ENCODE results near the gene ARSD. TPM values are rescaled to one million over a fixed set of nuclear protein-coding genes. Genes with fewer than 3 reads are reported as not detected.

The ARSD gene
- total RNA-seq, 1 donor from 2014 or later: 7.3 TPM

DNA sequence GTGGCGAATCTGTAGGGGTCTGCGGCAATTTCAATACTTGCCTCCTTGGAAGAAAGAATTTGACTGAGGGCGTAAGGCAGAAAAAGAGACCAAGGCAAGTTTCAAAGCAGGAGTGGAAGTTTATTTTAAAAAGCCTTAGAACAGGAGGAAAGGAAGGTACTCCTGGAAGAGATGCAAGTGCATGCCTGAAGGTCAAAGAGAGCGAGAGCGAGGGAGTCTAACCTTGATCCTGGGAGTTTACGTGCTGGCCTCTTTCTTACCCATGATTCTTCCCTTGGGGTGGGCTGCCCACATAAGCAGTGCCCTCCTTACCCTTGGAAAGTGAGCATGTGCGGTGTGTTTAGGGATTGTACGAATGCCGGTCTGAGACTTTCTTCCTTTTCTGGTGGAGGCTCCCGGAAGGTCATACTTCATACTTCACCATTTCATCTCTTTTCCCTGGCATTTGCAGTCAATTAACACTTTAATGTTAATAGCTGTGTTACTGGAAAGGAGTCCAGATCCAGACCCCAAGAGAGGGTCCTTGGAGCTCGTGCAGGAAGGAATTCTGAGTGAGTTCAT lies 40.0 kb downstream of the ARSD start:
- no peaks in the 10 kb centered on the region for H3K36me3 Mint-ChIP-seq (ENCODE audit: low read depth, unreplicated experiment)
- no peak overlapping the region for H3K27ac ChIP-seq (ENCODE audit: low read depth, low read length)
- TF ChIP-seq, protein P1, sequence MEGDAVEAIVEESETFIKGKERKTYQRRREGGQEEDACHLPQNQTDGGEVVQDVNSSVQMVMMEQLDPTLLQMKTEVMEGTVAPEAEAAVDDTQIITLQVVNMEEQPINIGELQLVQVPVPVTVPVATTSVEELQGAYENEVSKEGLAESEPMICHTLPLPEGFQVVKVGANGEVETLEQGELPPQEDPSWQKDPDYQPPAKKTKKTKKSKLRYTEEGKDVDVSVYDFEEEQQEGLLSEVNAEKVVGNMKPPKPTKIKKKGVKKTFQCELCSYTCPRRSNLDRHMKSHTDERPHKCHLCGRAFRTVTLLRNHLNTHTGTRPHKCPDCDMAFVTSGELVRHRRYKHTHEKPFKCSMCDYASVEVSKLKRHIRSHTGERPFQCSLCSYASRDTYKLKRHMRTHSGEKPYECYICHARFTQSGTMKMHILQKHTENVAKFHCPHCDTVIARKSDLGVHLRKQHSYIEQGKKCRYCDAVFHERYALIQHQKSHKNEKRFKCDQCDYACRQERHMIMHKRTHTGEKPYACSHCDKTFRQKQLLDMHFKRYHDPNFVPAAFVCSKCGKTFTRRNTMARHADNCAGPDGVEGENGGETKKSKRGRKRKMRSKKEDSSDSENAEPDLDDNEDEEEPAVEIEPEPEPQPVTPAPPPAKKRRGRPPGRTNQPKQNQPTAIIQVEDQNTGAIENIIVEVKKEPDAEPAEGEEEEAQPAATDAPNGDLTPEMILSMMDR (IDR thresholded peaks at IDR 0.05; ENCODE audit: insufficient read depth, low read depth, low read length): no peak
- no peak for TF ChIP-seq EZH2 (IDR thresholded peaks at IDR 0.05; ENCODE audit: insufficient read depth, low read length)
- no peaks in the 10 kb centered on the region for H3K4me1 Mint-ChIP-seq (ENCODE audit: low read depth, unreplicated experiment)
- H3K4me3 ChIP-seq (ENCODE audit: insufficient read depth, low read depth, low read length): peak overlapping the region; percentile 39
- peak overlapping the region; percentile 23 for H3K9ac ChIP-seq (ENCODE audit: low read length)
- H3K79me2 ChIP-seq (ENCODE audit: insufficient read depth, low read length): no peaks in the 10 kb centered on the region
- H3K4me3 Mint-ChIP-seq (ENCODE audit: unreplicated experiment): no peak overlapping the region
- no peaks in the 10 kb centered on the region for H4K20me1 ChIP-seq (ENCODE audit: insufficient read depth, low read length)
- no peak overlapping the region for H3K27ac Mint-ChIP-seq (ENCODE audit: unreplicated experiment)
- H2AFZ ChIP-seq (ENCODE audit: low read depth, low read length): peak overlapping the region; percentile 41
- no peaks in the 10 kb centered on the region for H3K9me3 ChIP-seq (ENCODE audit: insufficient read depth, low read depth, low read length)
- H3K27me3 ChIP-seq (ENCODE audit: insufficient read depth, low read length): no peaks in the 10 kb centered on the region
- no peaks in the 10 kb centered on the region for H3K27me3 Mint-ChIP-seq (ENCODE audit: low read depth, unreplicated experiment)
- no peaks in the 10 kb centered on the region for H3K4me1 ChIP-seq (ENCODE audit: insufficient read depth, low read length)
- DNase-seq (ENCODE audit: low read depth) (no peak), FAIRE-seq (peak; percentile 58)
- peak overlapping the region; percentile 79 for H3K4me2 ChIP-seq (ENCODE audit: low read length)
- no peaks in the 10 kb centered on the region for H3K9me3 Mint-ChIP-seq (ENCODE audit: unreplicated experiment)
- H3K36me3 ChIP-seq (ENCODE audit: insufficient read depth, low read length): no peaks in the 10 kb centered on the region

DNA sequence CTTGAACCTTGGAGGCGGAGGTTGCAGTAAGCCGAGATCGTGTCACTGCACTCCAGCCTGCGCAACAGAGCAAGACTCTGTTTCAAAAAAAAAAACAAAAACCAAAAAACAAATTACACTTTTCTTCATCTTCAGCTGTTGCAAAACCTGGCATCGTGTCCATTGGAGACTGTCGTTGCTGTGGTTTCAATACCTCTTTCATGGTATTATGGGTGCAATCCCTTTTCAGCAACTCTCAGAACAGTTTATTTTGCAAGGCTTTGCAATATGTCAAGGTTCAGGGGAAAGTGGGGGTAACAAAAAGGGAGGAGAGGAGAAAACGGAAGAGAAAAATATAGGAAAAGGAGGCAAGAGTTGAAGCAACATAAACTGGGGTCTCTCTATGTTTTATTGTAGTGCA lies 40.8 kb downstream of the ARSD start:
- Histone ChIP-seq H4K20me1 (ENCODE audit: insufficient read depth, low read length) (no peaks in the 10 kb centered on the region), H3K27ac (ENCODE audit: low read depth, low read length) (no peak overlapping the region), H3K4me1 (ENCODE audit: insufficient read depth, low read length) (no peaks in the 10 kb centered on the region), H2AFZ (ENCODE audit: low read depth, low read length) (no peak overlapping the region), H3K4me3 (ENCODE audit: insufficient read depth, low read depth, low read length) (no peak overlapping the region), H3K4me2 (ENCODE audit: low read length) (no peak overlapping the region), H3K9me3 (ENCODE audit: insufficient read depth, low read depth, low read length) (no peaks in the 10 kb centered on the region), H3K36me3 (ENCODE audit: insufficient read depth, low read length) (no peaks in the 10 kb centered on the region), H3K9ac (ENCODE audit: low read length) (no peak overlapping the region), H3K27me3 (ENCODE audit: insufficient read depth, low read length) (no peaks in the 10 kb centered on the region), H3K79me2 (ENCODE audit: insufficient read depth, low read length) (no peaks in the 10 kb centered on the region)
- DNase-seq (ENCODE audit: low read depth): no peak
- H3K36me3 Mint-ChIP-seq (ENCODE audit: low read depth, unreplicated experiment): no peaks in the 10 kb centered on the region
- FAIRE-seq: no peak
- no peak for TF ChIP-seq EZH2 (IDR thresholded peaks at IDR 0.05; ENCODE audit: insufficient read depth, low read length)
- TF ChIP-seq, protein P1 (IDR thresholded peaks at IDR 0.05; ENCODE audit: insufficient read depth, low read depth, low read length): no peak
- H3K9me3 Mint-ChIP-seq (ENCODE audit: unreplicated experiment): no peaks in the 10 kb centered on the region
- no peaks in the 10 kb centered on the region for H3K27me3 Mint-ChIP-seq (ENCODE audit: low read depth, unreplicated experiment)
- H3K27ac Mint-ChIP-seq (ENCODE audit: unreplicated experiment): no peak overlapping the region
- H3K4me3 Mint-ChIP-seq (ENCODE audit: unreplicated experiment): no peak overlapping the region
- H3K4me1 Mint-ChIP-seq (ENCODE audit: low read depth, unreplicated experiment): no peaks in the 10 kb centered on the region

DNA sequence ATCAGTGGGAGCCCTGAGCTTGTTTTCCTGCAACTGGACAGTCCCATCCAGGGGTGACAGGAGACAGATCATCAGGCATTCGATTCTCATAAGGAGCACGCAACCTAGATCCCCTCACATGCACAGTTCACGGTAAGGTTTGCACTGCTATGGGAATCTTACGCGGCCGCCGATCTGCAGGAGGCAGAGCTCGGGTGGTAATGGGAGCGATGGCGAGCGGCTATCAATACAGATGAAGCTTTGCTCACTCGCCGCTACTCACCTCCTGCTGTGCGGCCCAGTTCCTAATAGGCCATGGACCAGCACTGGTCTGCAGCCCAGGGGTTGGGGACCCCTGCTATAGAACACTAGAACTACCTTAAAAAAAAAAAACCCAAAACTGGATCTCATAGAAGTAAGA lies 45.4 kb downstream of the ARSD start:
- no peak overlapping the region for H3K4me2 ChIP-seq (ENCODE audit: low read length)
- H3K4me1 ChIP-seq (ENCODE audit: insufficient read depth, low read length): no peaks in the 10 kb centered on the region
- H3K27ac Mint-ChIP-seq (ENCODE audit: unreplicated experiment): no peak overlapping the region
- H3K27ac ChIP-seq (ENCODE audit: low read depth, low read length): no peak overlapping the region
- H3K36me3 ChIP-seq (ENCODE audit: insufficient read depth, low read length): no peaks in the 10 kb centered on the region
- H3K9me3 Mint-ChIP-seq (ENCODE audit: unreplicated experiment): no peaks in the 10 kb centered on the region
- DNase-seq (ENCODE audit: low read depth) (no peak), FAIRE-seq (no peak)
- no peaks in the 10 kb centered on the region for H3K79me2 ChIP-seq (ENCODE audit: insufficient read depth, low read length)
- H3K36me3 Mint-ChIP-seq (ENCODE audit: low read depth, unreplicated experiment): no peaks in the 10 kb centered on the region
- H3K4me1 Mint-ChIP-seq (ENCODE audit: low read depth, unreplicated experiment): no peaks in the 10 kb centered on the region
- H3K27me3 ChIP-seq (ENCODE audit: insufficient read depth, low read length): no peaks in the 10 kb centered on the region
- no peak for TF ChIP-seq EZH2 (IDR thresholded peaks at IDR 0.05; ENCODE audit: insufficient read depth, low read length)
- TF ChIP-seq, protein P1 (IDR thresholded peaks at IDR 0.05; ENCODE audit: insufficient read depth, low read depth, low read length): no peak
- H3K9me3 ChIP-seq (ENCODE audit: insufficient read depth, low read depth, low read length): no peaks in the 10 kb centered on the region
- no peak overlapping the region for H3K4me3 ChIP-seq (ENCODE audit: insufficient read depth, low read depth, low read length)
- H4K20me1 ChIP-seq (ENCODE audit: insufficient read depth, low read length): no peaks in the 10 kb centered on the region
- H2AFZ ChIP-seq (ENCODE audit: low read depth, low read length): no peak overlapping the region
- no peak overlapping the region for H3K4me3 Mint-ChIP-seq (ENCODE audit: unreplicated experiment)
- no peaks in the 10 kb centered on the region for H3K27me3 Mint-ChIP-seq (ENCODE audit: low read depth, unreplicated experiment)
- no peak overlapping the region for H3K9ac ChIP-seq (ENCODE audit: low read length)
